IPS DF 4.7 (cell line): ENCODE results near the gene FGFRL1.
"Not testable (repeated sequence)": the region's sequence is repeated elsewhere in the genome, so short reads cannot be mapped to it uniquely, and the experiment has no call there.

Experiments used
- DNase-seq: peaks from one replicate; pipeline ENCODE4 v3.0.0-alpha.2; 2013; ENCODE audit warnings: low spot score; ENCODE audit errors: extremely low read depth

Gene FGFRL1

GRCh38 chr4:972651-973424 is 38.6 kb upstream of the FGFRL1 start:
- no peak for DNase-seq

- DNase-seq, result no peak
These were observed 37.7 kb upstream of the FGFRL1 start, which contains the start of gene DGKQ for GRCh38 chr4:973431-974397. TSS of gene DGKQ (minus strand) at chr4:973569. CDS start at chr4:973482, 87 bp downstream.

GRCh38 chr4:974668-975067 is 36.8 kb upstream of the FGFRL1 start:
- DNase-seq, result no peak

- not testable (repeated sequence) for DNase-seq
These were observed 35.4 kb upstream of the FGFRL1 start for GRCh38 chr4:976016-976415.

GRCh38 chr4:978957-979701 is 32.3 kb upstream of the FGFRL1 start:
- DNase-seq, result no peak

- DNase-seq, result no peak
These were observed 29.1 kb upstream of the FGFRL1 start for GRCh38 chr4:982291-982690.

- DNase-seq, result no peak
These were observed 28.6 kb upstream of the FGFRL1 start for GRCh38 chr4:982814-983213.

GRCh38 chr4:984336-985054 is 26.9 kb upstream of the FGFRL1 start:
- no peak for DNase-seq

GRCh38 chr4:985123-985830 is 26.1 kb upstream of the FGFRL1 start:
- DNase-seq, result no peak

GRCh38 chr4:986428-986878 is 25.0 kb upstream of the FGFRL1 start:
- no peak for DNase-seq

GRCh38 chr4:986879-987623 is 24.4 kb upstream of the FGFRL1 start, which contains the start of gene IDUA:
TSS of gene IDUA (plus strand) at chr4:987044. CDS start at chr4:987085, 41 bp downstream.
- no peak for DNase-seq

- DNase-seq, result no peak
These were observed 23.6 kb upstream of the FGFRL1 start for GRCh38 chr4:987624-988513.

- DNase-seq, result no peak
These were observed 22.4 kb upstream of the FGFRL1 start for GRCh38 chr4:988726-989721.

- DNase-seq, result no peak
These were observed 21.5 kb upstream of the FGFRL1 start for GRCh38 chr4:989722-990471.

- DNase-seq, result no peak
These were observed 20.6 kb upstream of the FGFRL1 start for GRCh38 chr4:990746-991367.
